HFF-Myc (cell line): ENCODE results near the gene HOXA3.

Experiments
- DNase-seq: peaks from one replicate; pipeline ENCODE4 v3.0.0-alpha.2; 2011; ENCODE audit warnings: low read depth; ENCODE audit errors: extremely low read depth
- H3K4me3 ChIP-seq: replicated peaks from 2 replicates; pipeline ENCODE4 v1.5.1; 2011; ENCODE audit warnings: low read depth, mild to moderate bottlenecking, control low read depth, low read length
- CTCF ChIP-seq: IDR thresholded peaks from 2 replicates; pipeline ENCODE4 v1.5.1; 2012; ENCODE audit warnings: mild to moderate bottlenecking, low read depth, low read length, control low read depth; ENCODE audit errors: missing control alignments

Gene HOXA3

DNA sequence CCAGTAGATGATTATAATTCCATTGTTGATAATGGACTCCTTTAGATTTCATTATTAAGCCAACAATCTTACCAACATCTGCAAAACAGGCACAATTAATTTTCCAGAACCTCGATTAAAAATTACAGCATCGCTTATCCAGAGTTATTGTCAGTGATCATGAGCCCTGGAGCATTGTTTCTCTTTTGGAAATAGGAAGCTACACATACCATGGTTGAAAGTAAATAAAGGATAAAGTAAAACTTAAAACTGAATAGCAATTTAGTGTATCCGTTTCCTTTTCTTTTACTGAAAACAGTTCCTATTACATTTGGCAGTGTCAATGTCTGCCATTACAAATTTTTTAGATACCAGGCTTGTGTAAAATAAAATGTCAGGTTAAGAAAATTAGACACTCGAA is 40.0 kb downstream of the HOXA3 start:
- H3K4me3 ChIP-seq: no peak overlapping the region
- TF ChIP-seq CTCF: no peak
- DNase-seq: no peak

DNA sequence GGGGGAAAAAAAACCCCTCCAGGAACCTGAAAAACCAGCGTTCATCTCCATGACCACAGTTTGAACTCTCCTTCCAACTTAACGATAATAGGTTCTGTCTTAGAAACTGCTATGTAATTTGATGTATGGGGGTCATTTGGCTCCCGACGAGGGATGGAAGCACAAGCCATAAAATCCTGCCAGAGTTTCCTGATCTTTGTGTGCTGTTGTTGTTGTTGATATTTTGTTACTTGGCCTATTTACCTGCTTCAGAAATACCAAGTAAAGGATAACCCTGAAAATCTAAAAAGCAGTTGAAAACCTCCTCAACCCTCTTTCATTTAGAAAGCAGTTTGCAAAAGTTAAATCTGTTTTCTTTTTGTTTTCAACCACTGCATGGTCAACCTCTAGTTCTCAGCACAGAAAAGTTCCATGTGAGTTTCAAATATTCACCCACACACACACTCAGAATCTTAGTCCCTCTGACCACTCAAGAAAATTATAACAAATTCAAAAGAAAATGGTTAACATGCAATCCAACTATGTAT is 40.6 kb downstream of the HOXA3 start:
- DNase-seq: no peak
- H3K4me3 ChIP-seq: no peak overlapping the region
- no peak for TF ChIP-seq CTCF

- no peak for DNase-seq
These were observed 41.2 kb downstream of the HOXA3 start for GRCh38 chr7:27111042-27111750.

GRCh38 chr7:27110186-27111031 is 42.0 kb downstream of the HOXA3 start:
- no peak for TF ChIP-seq CTCF
- no peak overlapping the region for H3K4me3 ChIP-seq
- no peak for DNase-seq

More at GRCh38 chr7:27111042-27111750, 41.2 kb downstream of the HOXA3 start:
- no peak overlapping the region for H3K4me3 ChIP-seq
- TF ChIP-seq CTCF: no peak

DNA sequence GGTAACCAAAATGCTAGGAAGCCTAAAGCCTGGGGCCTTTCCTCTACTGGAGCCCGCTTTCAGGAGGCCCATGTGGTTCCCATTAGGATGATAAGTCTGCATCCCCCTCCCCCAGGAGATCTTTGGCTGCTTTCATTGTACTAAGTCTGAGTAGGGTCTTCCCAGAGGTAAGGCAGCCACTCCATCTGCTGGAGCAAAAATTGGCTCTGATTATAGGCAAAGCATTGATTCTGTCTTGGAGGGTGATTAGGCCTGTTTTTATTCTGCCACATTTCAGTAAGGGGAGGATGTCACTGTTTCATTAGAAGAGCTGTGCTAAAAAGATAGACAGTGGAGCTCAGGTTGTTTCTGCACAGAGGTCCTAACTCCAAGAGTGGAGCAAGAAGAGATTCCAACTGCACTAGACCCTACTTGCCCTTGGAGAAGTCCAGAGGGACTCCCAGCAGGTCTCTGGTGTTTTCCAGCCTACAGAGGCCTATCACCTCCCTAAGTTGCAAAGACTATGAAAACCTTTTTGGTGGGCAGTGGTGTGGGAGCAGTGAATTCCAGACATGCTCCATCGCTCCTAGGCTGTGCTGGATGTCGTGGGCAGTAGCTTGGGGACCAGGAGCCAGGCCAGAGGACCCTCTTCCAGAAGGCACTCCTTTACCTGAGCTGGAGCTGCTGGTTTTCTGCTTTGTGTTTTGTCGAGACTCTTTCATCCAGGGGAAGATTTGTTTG is 42.8 kb downstream of the HOXA3 start:
- H3K4me3 ChIP-seq: no peak overlapping the region
- TF ChIP-seq CTCF: no peak

GRCh38 chr7:27108390-27109127 is 43.8 kb downstream of the HOXA3 start:
- H3K4me3 ChIP-seq: no peak overlapping the region
- TF ChIP-seq CTCF: no peak
- DNase-seq: no peak

More for the DNA sequence above, 42.8 kb downstream of the HOXA3 start:
- DNase-seq: no peak
